ENCODE data around the gene CD59.
A peak's percentile ranks its signal among the peaks of the same experiment; 100 is the strongest.
"Not testable (repeated sequence)": the region's sequence is repeated elsewhere in the genome, so short reads cannot be mapped to it uniquely, and the experiment has no call there.

CD59 gene

DNA sequence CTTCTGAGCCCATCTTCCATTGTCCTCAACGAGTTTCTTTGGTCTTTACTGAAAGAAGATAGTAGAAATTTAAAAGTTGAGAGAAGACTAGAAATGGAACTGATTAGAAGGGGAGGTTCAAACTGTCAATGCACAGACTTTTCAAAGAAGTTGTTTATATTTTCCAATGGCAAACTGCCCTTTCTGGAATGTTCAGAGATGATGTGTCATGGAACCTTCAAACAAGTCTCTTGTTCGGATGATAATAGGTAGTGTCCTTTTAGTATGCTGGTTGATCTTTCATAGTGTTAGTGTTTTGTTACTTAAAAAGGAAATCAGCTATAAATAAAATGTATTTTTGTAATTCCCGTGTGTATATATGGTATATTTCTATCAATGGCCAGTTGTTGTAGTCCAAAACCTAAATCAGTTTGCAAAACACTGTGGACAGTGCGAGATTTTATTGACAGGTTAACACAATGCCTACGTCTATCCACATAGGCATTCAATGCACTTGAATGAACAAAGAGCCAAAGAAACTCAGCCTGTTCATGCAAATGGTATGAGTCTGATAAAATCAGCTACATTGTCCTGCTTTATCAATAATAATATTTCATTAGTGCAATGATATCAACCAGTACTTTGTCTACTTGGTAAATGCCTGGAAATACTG lies 66.5 kb downstream of the CD59 start:
- peak; percentile 36 for FAIRE-seq
- TF ChIP-seq POLR2AphosphoS5 (IDR thresholded peaks at IDR 0.05; ENCODE audit: low read depth, low read length) (no peak), TAF1 (IDR thresholded peaks at IDR 0.05; ENCODE audit: borderline replicate concordance, low read depth, low read length) (no peak), POLR2A (IDR thresholded peaks at IDR 0.05; ENCODE audit: low read depth, low read length) (no peak)
- DNase-seq (ENCODE audit: insufficient read length) = no peak

DNA sequence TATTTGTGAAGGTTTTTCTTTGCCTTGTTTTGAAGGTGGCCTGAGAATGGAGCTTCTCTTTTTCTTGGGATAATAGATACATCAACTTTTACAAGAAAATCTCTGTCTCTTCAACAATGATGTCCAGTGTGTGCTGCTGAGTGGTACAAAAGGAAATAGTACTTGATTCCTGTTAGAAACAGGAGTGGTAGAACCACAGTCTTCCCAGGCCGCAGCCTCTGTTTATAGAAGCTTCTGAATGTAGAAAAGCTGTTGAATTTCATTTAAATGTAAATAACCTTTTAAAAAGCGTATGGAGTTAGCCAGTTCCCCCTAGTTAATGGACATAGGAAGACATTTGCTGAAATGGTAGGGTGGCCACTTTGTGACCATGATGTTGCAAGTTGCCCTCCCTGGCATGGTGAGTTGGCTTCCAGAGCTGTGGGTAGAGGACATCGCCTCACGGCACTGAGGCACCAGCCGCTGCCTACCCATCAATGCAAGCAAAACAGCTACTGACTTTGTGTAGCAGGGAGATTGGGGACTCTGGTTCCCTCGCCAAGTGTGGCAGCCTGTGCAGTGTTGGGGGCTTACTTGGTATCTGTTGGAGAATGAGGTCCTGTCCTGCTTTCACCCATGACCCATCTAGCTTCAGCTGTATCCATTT lies 67.1 kb downstream of the CD59 start:
- no peak for FAIRE-seq
- DNase-seq (ENCODE audit: insufficient read length) = no peak
- no peak for TF ChIP-seq TAF1 (IDR thresholded peaks at IDR 0.05; ENCODE audit: borderline replicate concordance, low read depth, low read length)
- TF ChIP-seq POLR2AphosphoS5 (IDR thresholded peaks at IDR 0.05; ENCODE audit: low read depth, low read length) = no peak
- no peak for TF ChIP-seq POLR2A (IDR thresholded peaks at IDR 0.05; ENCODE audit: low read depth, low read length)

DNA sequence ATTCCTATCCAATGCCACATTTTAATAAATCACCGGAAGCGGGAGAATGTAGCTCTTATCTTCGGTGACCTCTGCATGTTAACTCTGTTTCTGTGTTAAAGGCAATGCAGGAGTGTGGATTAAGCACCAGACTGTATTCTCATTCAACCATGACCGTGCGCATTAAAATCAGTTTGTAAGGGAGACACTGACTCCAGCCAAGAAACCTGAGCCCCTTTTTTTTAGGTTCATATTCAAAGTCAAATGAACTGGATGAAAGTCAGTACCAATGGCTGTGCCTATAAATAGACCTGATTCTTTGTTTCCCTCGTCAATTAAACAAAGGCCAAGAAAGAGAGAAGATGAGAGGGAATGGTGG lies 67.8 kb downstream of the CD59 start:
- TF ChIP-seq POLR2A (IDR thresholded peaks at IDR 0.05; ENCODE audit: low read depth, low read length) (no peak), TAF1 (IDR thresholded peaks at IDR 0.05; ENCODE audit: borderline replicate concordance, low read depth, low read length) (no peak)
- FAIRE-seq (no peak), DNase-seq (ENCODE audit: insufficient read length) (no peak)

DNA sequence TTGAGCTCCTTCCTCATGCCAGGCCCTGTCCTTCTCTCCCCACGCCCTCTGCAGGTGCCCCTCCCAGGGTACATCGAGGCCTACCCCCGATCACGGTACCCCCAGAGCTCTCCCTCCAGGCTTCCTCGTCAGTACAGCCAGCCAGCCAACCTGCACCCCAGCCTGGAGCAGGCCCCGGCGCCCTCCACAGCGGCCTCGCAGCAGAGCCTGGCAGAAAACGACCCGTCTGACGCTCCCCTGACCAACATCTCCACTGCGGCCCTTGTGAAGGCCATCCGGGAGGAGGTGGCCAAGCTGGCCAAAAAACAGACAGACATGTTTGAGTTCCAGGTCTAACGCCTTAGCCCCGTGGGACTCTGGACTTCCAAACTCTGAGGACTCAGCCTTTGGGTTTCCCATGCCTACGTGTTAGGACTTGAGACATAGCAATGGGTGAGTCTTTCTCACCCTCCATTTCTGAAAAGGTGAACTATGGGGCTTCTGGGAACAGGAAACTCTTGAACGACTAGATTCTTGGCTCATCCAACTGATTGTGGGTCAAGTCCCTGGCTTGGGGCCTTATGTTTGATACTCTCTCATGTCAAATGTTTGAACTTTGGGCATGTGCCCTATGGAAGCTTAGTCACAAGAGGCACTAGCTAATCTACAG lies 68.3 kb downstream of the CD59 start:
- no peak for DNase-seq (ENCODE audit: insufficient read length)
- no peak for FAIRE-seq
- no peak for TF ChIP-seq POLR2AphosphoS5 (IDR thresholded peaks at IDR 0.05; ENCODE audit: low read depth, low read length)
- no peak for TF ChIP-seq POLR2A (IDR thresholded peaks at IDR 0.05; ENCODE audit: low read depth, low read length)
- no peak for TF ChIP-seq TAF1 (IDR thresholded peaks at IDR 0.05; ENCODE audit: borderline replicate concordance, low read depth, low read length)

DNA sequence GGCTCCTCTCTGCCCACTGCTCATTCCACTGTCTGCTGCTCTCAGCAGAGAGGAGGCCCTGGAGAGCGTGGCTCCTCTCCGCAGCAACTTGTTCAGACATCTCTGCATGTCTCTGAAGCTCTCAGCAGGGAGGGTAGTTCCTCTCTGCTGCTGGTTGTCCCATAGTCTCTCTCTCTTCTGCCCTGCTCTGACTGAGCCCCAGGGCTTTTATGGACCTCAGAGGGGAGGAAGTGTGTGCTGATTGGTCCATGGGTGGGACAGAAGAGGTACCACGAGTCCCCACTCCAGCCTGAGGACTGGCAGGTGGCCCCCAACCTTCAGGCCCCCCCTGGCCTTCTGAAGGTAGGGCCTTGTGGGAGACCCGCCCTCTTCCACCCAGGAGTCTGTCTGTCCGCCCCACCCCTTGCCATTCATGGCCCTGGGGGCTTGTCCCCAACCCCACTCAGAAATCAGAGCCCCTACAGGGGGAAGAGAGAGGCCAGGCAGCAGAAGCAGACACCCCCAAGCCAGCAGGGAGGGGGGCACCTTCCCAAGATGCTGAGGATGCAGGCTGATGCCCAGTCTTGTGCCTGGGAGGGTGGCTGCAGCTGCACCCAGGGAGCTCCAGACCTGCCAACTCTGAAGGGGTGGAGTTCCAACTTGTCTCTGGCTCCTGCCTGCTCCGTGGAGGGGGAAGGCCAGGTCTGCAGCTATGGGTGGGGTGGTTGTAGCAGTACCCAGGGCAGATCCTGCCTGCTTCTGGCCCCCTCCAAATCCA lies 70.7 kb downstream of the CD59 start:
- TF ChIP-seq TAF1 (IDR thresholded peaks at IDR 0.05; ENCODE audit: borderline replicate concordance, low read depth, low read length) (no peak), POLR2AphosphoS5 (IDR thresholded peaks at IDR 0.05; ENCODE audit: low read depth, low read length) (no peak), POLR2A (IDR thresholded peaks at IDR 0.05; ENCODE audit: low read depth, low read length) (no peak)
- no peak for DNase-seq (ENCODE audit: insufficient read length)
- FAIRE-seq = no peak

DNA sequence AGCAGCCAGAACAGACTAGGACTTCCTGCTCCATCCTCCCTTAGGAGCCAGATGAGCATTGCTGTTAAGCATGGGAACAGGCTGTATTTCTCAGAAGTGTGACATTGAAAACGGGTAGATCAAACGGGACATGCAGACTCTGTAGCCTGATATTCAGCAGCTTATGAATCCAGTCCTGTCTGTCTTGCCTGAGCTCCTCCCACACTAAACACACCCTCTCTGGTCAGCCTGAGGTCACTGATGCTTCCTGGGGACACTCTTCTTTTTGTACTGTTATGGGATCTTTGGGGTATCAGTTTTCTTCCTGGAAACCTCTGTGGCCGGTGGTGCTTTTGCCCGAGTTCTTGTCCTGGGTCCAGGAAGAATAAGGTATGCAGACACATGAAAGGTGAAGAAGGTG lies 71.4 kb downstream of the CD59 start:
- DNase-seq (ENCODE audit: insufficient read length) (no peak), FAIRE-seq (no peak)
- TF ChIP-seq POLR2A (IDR thresholded peaks at IDR 0.05; ENCODE audit: low read depth, low read length) (no peak), TAF1 (IDR thresholded peaks at IDR 0.05; ENCODE audit: borderline replicate concordance, low read depth, low read length) (no peak), POLR2AphosphoS5 (IDR thresholded peaks at IDR 0.05; ENCODE audit: low read depth, low read length) (no peak)

DNA sequence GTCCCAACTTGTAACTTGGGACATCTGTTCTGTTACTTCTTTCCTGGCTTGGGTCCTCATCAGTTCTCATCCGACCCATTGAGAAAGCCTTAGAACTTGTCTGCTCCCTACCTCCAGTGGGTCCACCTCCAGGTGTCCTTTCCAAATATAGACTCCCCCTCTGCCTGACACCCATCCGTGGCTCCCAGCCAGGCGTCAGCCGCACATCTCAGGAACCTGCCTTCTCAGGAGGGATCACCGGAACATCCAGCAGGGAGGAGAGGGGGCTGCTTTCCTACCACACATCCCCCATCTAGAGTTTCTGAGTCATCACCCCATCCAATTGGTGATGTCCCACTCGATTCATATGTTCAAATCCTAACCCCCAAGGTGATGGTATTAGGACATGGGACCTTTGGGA lies 72.1 kb downstream of the CD59 start:
- no peak for TF ChIP-seq POLR2AphosphoS5 (IDR thresholded peaks at IDR 0.05; ENCODE audit: low read depth, low read length)
- TF ChIP-seq TAF1 (IDR thresholded peaks at IDR 0.05; ENCODE audit: borderline replicate concordance, low read depth, low read length) = no peak
- no peak for TF ChIP-seq POLR2A (IDR thresholded peaks at IDR 0.05; ENCODE audit: low read depth, low read length)
- DNase-seq (ENCODE audit: insufficient read length) (no peak), FAIRE-seq (peak; percentile 73)

DNA sequence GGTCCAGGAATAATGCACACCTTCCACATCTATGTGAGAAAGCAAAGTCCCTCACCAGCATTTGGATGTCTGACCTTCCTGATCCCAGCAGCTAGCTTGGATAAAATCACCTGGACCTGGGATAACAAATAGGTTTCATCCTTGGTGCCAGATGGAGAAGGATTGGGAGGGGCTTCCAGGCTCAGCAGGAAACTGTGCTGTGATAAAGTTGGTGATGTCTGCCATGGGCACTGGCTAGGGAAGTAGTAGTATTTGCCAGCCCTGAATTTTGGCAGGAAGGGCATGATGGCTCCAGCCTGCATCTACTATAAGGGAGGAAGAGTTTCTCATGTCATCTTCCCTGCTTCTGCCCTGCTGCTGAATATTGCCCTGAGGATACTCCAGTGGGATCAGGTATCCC lies 73.1 kb downstream of the CD59 start:
- FAIRE-seq (no peak), DNase-seq (ENCODE audit: insufficient read length) (no peak)
- TF ChIP-seq POLR2AphosphoS5 (IDR thresholded peaks at IDR 0.05; ENCODE audit: low read depth, low read length) (no peak), TAF1 (IDR thresholded peaks at IDR 0.05; ENCODE audit: borderline replicate concordance, low read depth, low read length) (no peak), POLR2A (IDR thresholded peaks at IDR 0.05; ENCODE audit: low read depth, low read length) (no peak)

DNA sequence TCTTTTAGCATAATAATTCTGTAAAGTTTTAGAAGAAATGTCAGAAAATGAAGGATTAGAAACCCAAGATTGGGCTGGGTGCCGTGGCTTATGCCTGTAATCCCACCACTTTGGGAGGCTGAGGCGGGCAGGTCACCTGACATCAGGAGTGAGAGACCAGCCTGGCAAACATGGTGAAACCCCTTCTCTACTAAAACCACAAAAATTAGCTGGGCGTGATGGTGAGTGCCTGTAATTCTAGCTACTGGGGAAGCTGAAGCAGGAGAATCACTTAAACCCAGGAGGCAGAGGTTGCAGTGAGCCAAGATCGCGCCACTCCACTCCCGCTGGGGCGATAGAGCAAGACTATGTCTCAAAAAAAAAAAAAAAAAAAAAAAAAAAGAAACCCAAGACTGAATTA lies 74.7 kb downstream of the CD59 start:
- DNase-seq (ENCODE audit: insufficient read length); FAIRE-seq: not testable (repeated sequence)

DNA sequence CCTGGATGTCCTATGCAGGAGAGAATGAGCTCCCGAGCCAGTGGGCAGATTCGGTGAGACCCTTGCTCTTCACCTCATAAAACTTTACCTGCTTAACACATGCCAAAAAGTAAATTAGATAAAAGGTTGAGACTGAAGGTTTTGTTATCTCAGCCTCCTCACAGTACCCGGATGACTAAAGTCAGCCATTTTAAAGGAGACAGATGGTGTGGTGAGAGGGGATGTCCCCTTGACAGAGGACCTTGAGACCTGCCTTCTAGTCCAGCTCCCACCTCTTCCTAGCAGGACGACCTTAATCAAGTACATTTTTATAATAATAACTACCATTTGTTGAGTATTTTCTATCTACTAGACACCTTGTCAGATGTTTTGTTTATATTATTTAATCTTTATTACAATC lies 75.3 kb downstream of the CD59 start:
- FAIRE-seq = peak; percentile 70
- no peak for DNase-seq (ENCODE audit: insufficient read length)
- no peak for TF ChIP-seq POLR2AphosphoS5 (IDR thresholded peaks at IDR 0.05; ENCODE audit: low read depth, low read length)
- TF ChIP-seq POLR2A (IDR thresholded peaks at IDR 0.05; ENCODE audit: low read depth, low read length) = no peak
- no peak for TF ChIP-seq TAF1 (IDR thresholded peaks at IDR 0.05; ENCODE audit: borderline replicate concordance, low read depth, low read length)

DNA sequence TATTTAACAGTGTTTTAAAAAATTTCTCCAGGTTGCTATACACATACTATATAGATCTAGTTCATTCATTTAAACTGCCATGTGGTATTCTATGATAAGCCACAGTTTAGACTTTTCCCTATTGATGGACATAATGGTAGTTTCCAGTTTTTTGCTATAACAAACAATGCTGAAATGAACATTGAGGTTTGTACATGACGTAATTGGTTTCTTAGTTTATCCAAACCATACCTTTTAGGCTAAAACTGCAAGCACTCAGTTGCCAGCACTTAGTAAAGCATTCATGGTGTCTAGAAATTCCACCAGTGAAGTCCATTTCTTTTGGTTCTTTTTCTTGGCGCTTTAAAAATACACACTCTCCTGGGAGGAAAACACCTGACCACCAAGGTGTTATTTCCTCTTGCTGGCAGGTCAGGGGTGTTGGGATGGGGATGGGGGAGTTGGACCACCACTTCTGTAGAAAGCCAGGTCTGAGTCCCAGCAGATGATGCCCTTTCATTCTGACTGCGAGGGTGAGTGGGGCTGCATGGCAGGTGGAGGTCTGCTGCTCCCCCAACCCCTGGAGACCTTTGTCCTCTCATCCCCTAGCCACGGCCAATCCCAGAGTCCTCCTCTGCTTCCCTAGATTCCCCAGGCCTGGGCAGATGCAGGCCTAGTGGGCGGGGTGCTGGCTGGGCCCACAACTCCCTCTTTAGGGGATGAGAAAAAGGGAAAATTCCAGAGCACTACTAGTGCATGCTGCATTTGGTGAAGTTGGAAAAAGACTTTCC lies 76.7 kb downstream of the CD59 start:
- FAIRE-seq = peak; percentile 36
- no peak for DNase-seq (ENCODE audit: insufficient read length)
- TF ChIP-seq POLR2A (IDR thresholded peaks at IDR 0.05; ENCODE audit: low read depth, low read length) (no peak), TAF1 (IDR thresholded peaks at IDR 0.05; ENCODE audit: borderline replicate concordance, low read depth, low read length) (no peak)
